ENCODE results near the gene AGL. TPM values are rescaled to one million over a fixed set of nuclear protein-coding genes. Genes with fewer than 3 reads are reported as not detected.
"Not testable (repeated sequence)": the region's sequence is repeated elsewhere in the genome, so short reads cannot be mapped to it uniquely, and the experiment has no call there.

AGL gene
- total RNA-seq, 1 donor from 2014 or later = 6.8 TPM

GRCh38 chr1:99850459-99851291 is 514 bp downstream of the AGL start:
- DNase-seq (ENCODE audit: low read depth in 2 of 2) = no peak

GRCh38 chr1:99851850-99852454 is 1.8 kb downstream of the AGL start:
- no peak for DNase-seq (ENCODE audit: low read depth in 2 of 2)

GRCh38 chr1:99852648-99853047 is 2.5 kb downstream of the AGL start:
- no peak for DNase-seq (ENCODE audit: low read depth in 2 of 2)

- DNase-seq (ENCODE audit: low read depth in 2 of 2) = no peak
Observed at GRCh38 chr1:99855914-99856450, 5.8 kb downstream of the AGL start.

GRCh38 chr1:99857041-99857440 is 6.9 kb downstream of the AGL start:
- DNase-seq (ENCODE audit: low read depth in 2 of 2) = not testable (repeated sequence)

- DNase-seq (ENCODE audit: low read depth in 2 of 2) = no peak
Observed at GRCh38 chr1:99858286-99858685, 8.1 kb downstream of the AGL start.

GRCh38 chr1:99858881-99859280 is 8.7 kb downstream of the AGL start:
- DNase-seq (ENCODE audit: low read depth in 2 of 2) = no peak

GRCh38 chr1:99860703-99861102 is 10.5 kb downstream of the AGL start:
- DNase-seq (ENCODE audit: low read depth in 2 of 2) = no peak

GRCh38 chr1:99867682-99868081 is 17.5 kb downstream of the AGL start:
- no peak for DNase-seq (ENCODE audit: low read depth in 2 of 2)

- DNase-seq (ENCODE audit: low read depth in 2 of 2) = no peak
Observed at GRCh38 chr1:99869304-99869703, 19.1 kb downstream of the AGL start.

GRCh38 chr1:99869723-99870122 is 19.6 kb downstream of the AGL start:
- no peak for DNase-seq (ENCODE audit: low read depth in 2 of 2)

- DNase-seq (ENCODE audit: low read depth in 2 of 2) = no peak
Observed at GRCh38 chr1:99872063-99872462, 21.9 kb downstream of the AGL start.

GRCh38 chr1:99877568-99877967 is 27.4 kb downstream of the AGL start:
- DNase-seq (ENCODE audit: low read depth in 2 of 2) = no peak

- no peak for DNase-seq (ENCODE audit: low read depth in 2 of 2)
Observed at GRCh38 chr1:99886179-99886578, 36.0 kb downstream of the AGL start.

- peak in 1 of 2 donors; percentile 1 for DNase-seq (ENCODE audit: low read depth in 2 of 2)
Observed at GRCh38 chr1:99886841-99887240, 36.7 kb downstream of the AGL start.

GRCh38 chr1:99887890-99888289 is 37.7 kb downstream of the AGL start:
- DNase-seq (ENCODE audit: low read depth in 2 of 2) = no peak

GRCh38 chr1:99891997-99892396 is 41.8 kb downstream of the AGL start:
- DNase-seq (ENCODE audit: low read depth in 2 of 2) = no peak

- not testable (repeated sequence) for DNase-seq (ENCODE audit: low read depth in 2 of 2)
Observed at GRCh38 chr1:99903278-99903677, 53.1 kb downstream of the AGL start.

GRCh38 chr1:99906535-99906934 is 56.4 kb downstream of the AGL start:
- DNase-seq (ENCODE audit: low read depth in 2 of 2) = no peak

- no peak for DNase-seq (ENCODE audit: low read depth in 2 of 2)
Observed at GRCh38 chr1:99917214-99917613, 67.1 kb downstream of the AGL start.

- DNase-seq (ENCODE audit: low read depth in 2 of 2) = no peak
Observed at GRCh38 chr1:99919220-99919619, 69.1 kb downstream of the AGL start.

- DNase-seq (ENCODE audit: low read depth in 2 of 2) = no peak
Observed at GRCh38 chr1:99934801-99935200, 84.6 kb downstream of the AGL start.

GRCh38 chr1:99935534-99935933 is 85.4 kb downstream of the AGL start:
- DNase-seq (ENCODE audit: low read depth in 2 of 2) = no peak

All from dermis microvascular lymphatic vessel endothelial cell (primary cell).